ENCODE measurements around the gene HS6ST1. TPM values are rescaled to one million over a fixed set of nuclear protein-coding genes. Genes with fewer than 3 reads are reported as not detected.
"Not testable (repeated sequence)": the region's sequence is repeated elsewhere in the genome, so short reads cannot be mapped to it uniquely, and the experiment has no call there.

The HS6ST1 gene
- total RNA-seq, 1 donor from 2014 or later, result 25.2 TPM

GRCh38 chr2:128267197-128267596, 51.5 kb downstream of the HS6ST1 start:
- not testable (repeated sequence) for DNase-seq

GRCh38 chr2:128266463-128266862, 52.2 kb downstream of the HS6ST1 start:
- DNase-seq, result not testable (repeated sequence)

GRCh38 chr2:128265608-128265993, 53.1 kb downstream of the HS6ST1 start:
- DNase-seq, result not testable (repeated sequence)

GRCh38 chr2:128264881-128265607, 53.6 kb downstream of the HS6ST1 start:
- no peak for DNase-seq

- no peak for DNase-seq
These were observed 54.8 kb downstream of the HS6ST1 start for GRCh38 chr2:128263902-128264331.

- DNase-seq, result no peak
These were observed 56.1 kb downstream of the HS6ST1 start for GRCh38 chr2:128262315-128263253.

GRCh38 chr2:128261245-128262128, 57.2 kb downstream of the HS6ST1 start:
- no peak for DNase-seq

- peak; percentile 43 for DNase-seq
These were observed 58.2 kb downstream of the HS6ST1 start for GRCh38 chr2:128260239-128261138.

- no peak for DNase-seq
These were observed 59.1 kb downstream of the HS6ST1 start for GRCh38 chr2:128259585-128259984.

GRCh38 chr2:128258218-128258617, 60.5 kb downstream of the HS6ST1 start:
- no peak for DNase-seq

GRCh38 chr2:128252501-128252900, 66.2 kb downstream of the HS6ST1 start:
- no peak for DNase-seq

GRCh38 chr2:128252086-128252485, 66.6 kb downstream of the HS6ST1 start:
- not testable (repeated sequence) for DNase-seq

GRCh38 chr2:128250229-128251025, 68.2 kb downstream of the HS6ST1 start:
- no peak for DNase-seq

GRCh38 chr2:128249555-128249954, 69.1 kb downstream of the HS6ST1 start:
- no peak for DNase-seq

- no peak for DNase-seq
These were observed 72.9 kb downstream of the HS6ST1 start for GRCh38 chr2:128245813-128246212.

GRCh38 chr2:128241896-128242295, 76.8 kb downstream of the HS6ST1 start:
- no peak for DNase-seq

GRCh38 chr2:128237911-128238697, 80.6 kb downstream of the HS6ST1 start:
- no peak for DNase-seq

GRCh38 chr2:128237081-128237534, 81.6 kb downstream of the HS6ST1 start:
- no peak for DNase-seq

GRCh38 chr2:128236491-128237035, 82.1 kb downstream of the HS6ST1 start:
- no peak for DNase-seq

All from skin of body (tissue), 2 donors.